DOHH2 (cell line): ENCODE measurements around the gene ASIC3.

Experiments used
- EZH2phosphoT487 ChIP-seq: fragments of 200-600 bp; sonication (generic); IDR thresholded peaks from 2 replicates; pipeline ENCODE4 v1.6.1; 2017; ENCODE audit warnings: borderline replicate concordance, mild to moderate bottlenecking, antibody characterized with exemption, low read length, moderate library complexity, mixed read lengths
- TF ChIP-seq, protein P1 (sequence below): fragments of 200-600 bp; sonication (generic); IDR thresholded peaks from one replicate; pipeline ENCODE4 v1.5.1; 2014; ENCODE audit warnings: antibody characterized with exemption, mild to moderate bottlenecking, low read depth, low read length; ENCODE audit not compliant: poor library complexity, severe bottlenecking

DNA sequence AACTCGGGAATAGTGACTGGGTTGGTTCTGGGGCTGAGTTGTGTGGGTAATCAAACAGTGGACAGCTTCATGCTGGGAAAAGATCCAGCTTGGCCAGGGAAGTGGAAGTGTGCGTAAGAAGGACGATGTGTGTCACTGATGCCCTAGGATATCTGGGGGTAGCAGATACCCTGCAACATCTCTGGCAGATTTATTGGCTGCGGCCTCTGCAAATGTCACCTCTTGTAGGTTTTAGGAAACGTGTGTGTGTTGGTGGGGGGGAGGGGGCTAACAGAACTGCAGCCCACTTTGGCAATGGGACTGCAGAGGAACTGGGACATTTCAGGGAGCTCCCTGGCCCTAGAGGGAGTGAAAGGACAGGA, 37.0 kb downstream of the ASIC3 start:
- TF ChIP-seq, protein P1, sequence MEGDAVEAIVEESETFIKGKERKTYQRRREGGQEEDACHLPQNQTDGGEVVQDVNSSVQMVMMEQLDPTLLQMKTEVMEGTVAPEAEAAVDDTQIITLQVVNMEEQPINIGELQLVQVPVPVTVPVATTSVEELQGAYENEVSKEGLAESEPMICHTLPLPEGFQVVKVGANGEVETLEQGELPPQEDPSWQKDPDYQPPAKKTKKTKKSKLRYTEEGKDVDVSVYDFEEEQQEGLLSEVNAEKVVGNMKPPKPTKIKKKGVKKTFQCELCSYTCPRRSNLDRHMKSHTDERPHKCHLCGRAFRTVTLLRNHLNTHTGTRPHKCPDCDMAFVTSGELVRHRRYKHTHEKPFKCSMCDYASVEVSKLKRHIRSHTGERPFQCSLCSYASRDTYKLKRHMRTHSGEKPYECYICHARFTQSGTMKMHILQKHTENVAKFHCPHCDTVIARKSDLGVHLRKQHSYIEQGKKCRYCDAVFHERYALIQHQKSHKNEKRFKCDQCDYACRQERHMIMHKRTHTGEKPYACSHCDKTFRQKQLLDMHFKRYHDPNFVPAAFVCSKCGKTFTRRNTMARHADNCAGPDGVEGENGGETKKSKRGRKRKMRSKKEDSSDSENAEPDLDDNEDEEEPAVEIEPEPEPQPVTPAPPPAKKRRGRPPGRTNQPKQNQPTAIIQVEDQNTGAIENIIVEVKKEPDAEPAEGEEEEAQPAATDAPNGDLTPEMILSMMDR: no peak
- no peak for TF ChIP-seq EZH2phosphoT487
